GM18868 (cell line): ENCODE data around the gene CDKN2B-AS1.

ENCODE experiments used
- ATAC-seq: cut with Tn5 transposase; IDR thresholded peaks from one replicate; pipeline ENCODE4 v1.9.1; 2021; ENCODE audit warnings: mild to moderate bottlenecking, moderate library complexity; ENCODE audit not compliant: unreplicated experiment

Gene CDKN2B-AS1

GRCh38 chr9:22148528-22148875, 153.9 kb downstream of the CDKN2B-AS1 start:
- no peak for ATAC-seq

GRCh38 chr9:22148876-22149637, 154.5 kb downstream of the CDKN2B-AS1 start:
- no peak for ATAC-seq

- no peak for ATAC-seq
Measured at GRCh38 chr9:22154064-22154463, 159.5 kb downstream of the CDKN2B-AS1 start.

- ATAC-seq, result no peak
Measured at GRCh38 chr9:22156586-22156985, 162.0 kb downstream of the CDKN2B-AS1 start.

- ATAC-seq, result no peak
Measured at GRCh38 chr9:22157276-22157675, 162.7 kb downstream of the CDKN2B-AS1 start.

- ATAC-seq, result no peak
Measured at GRCh38 chr9:22157828-22158227, 163.2 kb downstream of the CDKN2B-AS1 start.

- ATAC-seq, result no peak
Measured at GRCh38 chr9:22158271-22158670, 163.7 kb downstream of the CDKN2B-AS1 start.

- no peak for ATAC-seq
Measured at GRCh38 chr9:22158927-22159346, 164.3 kb downstream of the CDKN2B-AS1 start.

GRCh38 chr9:22159586-22159985, 165.0 kb downstream of the CDKN2B-AS1 start:
- ATAC-seq, result no peak

- ATAC-seq, result no peak
Measured at GRCh38 chr9:22160221-22160620, 165.6 kb downstream of the CDKN2B-AS1 start.

- ATAC-seq, result no peak
Measured at GRCh38 chr9:22165144-22165543, 170.6 kb downstream of the CDKN2B-AS1 start.

- no peak for ATAC-seq
Measured at GRCh38 chr9:22169243-22169642, 174.7 kb downstream of the CDKN2B-AS1 start.

GRCh38 chr9:22169727-22170503, 175.3 kb downstream of the CDKN2B-AS1 start:
- no peak for ATAC-seq
